Natural killer cell treated with Interleukin-12 subunit alpha and Interleukin-12 subunit beta and Interleukin-15 and Interleukin-18, amount 100 ng/mL, for 72 hours (primary cell): ENCODE data around the gene PATJ. TPM values are rescaled to one million over a fixed set of nuclear protein-coding genes. Genes with fewer than 3 reads are reported as not detected.
"Not testable (repeated sequence)": the region's sequence is repeated elsewhere in the genome, so short reads cannot be mapped to it uniquely, and the experiment has no call there.

ENCODE experiments used
- ATAC-seq, 2 donors: fragments of 150-1000 bp; cut with Tn5 transposase in 1 of 2; sonication (Bioruptor Pico), chemical (Tn5 transposase) in 1 of 2; 2 replicates each; pipeline ENCODE4 v1.10.0; 2021
- DNase-seq: peaks from one replicate; pipeline ENCODE4 v3.0.0; 2022; ENCODE audit warnings: low spot score
- H3K27ac Mint-ChIP-seq, 2 donors: 1 replicate in 1 of 2; 2 replicates in 1 of 2; pipeline ENCODE4 v1.8.0; 2022; ENCODE audit warnings: mixed read lengths in 2 of 2, mild to moderate bottlenecking in 1 of 2, moderate library complexity in 1 of 2
- H3K27me3 Mint-ChIP-seq, 2 donors: 1 replicate in 1 of 2; 2 replicates in 1 of 2; pipeline ENCODE4 v1.8.0; 2022; ENCODE audit warnings: mixed read lengths in 2 of 2
- H3K36me3 Mint-ChIP-seq: one replicate; pipeline ENCODE4 v1.8.0; 2022; ENCODE audit warnings: mixed read lengths
- H3K4me1 Mint-ChIP-seq, 2 donors: 1 replicate in 1 of 2; 2 replicates in 1 of 2; pipeline ENCODE4 v1.8.0; 2022; ENCODE audit warnings: low read depth in 2 of 2, mixed read lengths in 2 of 2, mild to moderate bottlenecking in 1 of 2
- H3K4me3 Mint-ChIP-seq: one replicate; pipeline ENCODE4 v1.8.0; 2022; ENCODE audit warnings: mixed read lengths
- H3K9me3 Mint-ChIP-seq: 2 replicates; pipeline ENCODE4 v1.8.0; 2022; ENCODE audit warnings: mixed read lengths
- total RNA-seq, 2 donors: library from RNA; stranded (reverse); gene quantifications; one replicate each; pipeline ENCODE4 v1.2.3, GENCODE V29; 2022

The PATJ gene
- total RNA-seq, 2 donors from 2014 or later, result 3.9 to 5.8 TPM

GRCh38 chr1:61966450-61967225 is 224.4 kb downstream of the PATJ start:
- ATAC-seq, H3K4me3 Mint-ChIP-seq, H3K27me3 Mint-ChIP-seq, H3K27ac Mint-ChIP-seq, H3K9me3 Mint-ChIP-seq, H3K4me1 Mint-ChIP-seq, H3K36me3 Mint-ChIP-seq, DNase-seq: not testable (repeated sequence)

- no peak for ATAC-seq
- DNase-seq, result no peak
- Mint-ChIP-seq H3K4me3 (no peak overlapping the region), H3K36me3 (no peaks in the 10 kb centered on the region), H3K9me3 (no peaks in the 10 kb centered on the region), H3K27me3 (no peaks in the 10 kb centered on the region), H3K4me1 (no peaks in the 10 kb centered on the region), H3K27ac (no peak overlapping the region)
Observed at GRCh38 chr1:61967750-61968149, 225.5 kb downstream of the PATJ start.

GRCh38 chr1:61968869-61969268 is 226.6 kb downstream of the PATJ start:
- no peaks in the 10 kb centered on the region for H3K9me3 Mint-ChIP-seq
- DNase-seq (no peak), ATAC-seq (no peak)
- H3K4me1 Mint-ChIP-seq, result no peaks in the 10 kb centered on the region
- no peak overlapping the region for H3K4me3 Mint-ChIP-seq
- no peaks in the 10 kb centered on the region for H3K27me3 Mint-ChIP-seq
- H3K27ac Mint-ChIP-seq, result no peak overlapping the region
- H3K36me3 Mint-ChIP-seq, result no peaks in the 10 kb centered on the region

- Mint-ChIP-seq H3K4me1 (no peaks in the 10 kb centered on the region), H3K27me3 (no peaks in the 10 kb centered on the region), H3K4me3 (no peak overlapping the region), H3K36me3 (no peaks in the 10 kb centered on the region), H3K9me3 (no peaks in the 10 kb centered on the region), H3K27ac (no peak overlapping the region)
- ATAC-seq, result no peak
- no peak for DNase-seq
Observed at GRCh38 chr1:61973100-61973837, 231.0 kb downstream of the PATJ start.

- Mint-ChIP-seq H3K4me1 (no peaks in the 10 kb centered on the region), H3K27me3 (no peaks in the 10 kb centered on the region), H3K9me3 (no peaks in the 10 kb centered on the region), H3K27ac (no peak overlapping the region), H3K36me3 (no peaks in the 10 kb centered on the region), H3K4me3 (no peak overlapping the region)
- DNase-seq (no peak), ATAC-seq (no peak)
Observed at GRCh38 chr1:61975638-61976037, 233.4 kb downstream of the PATJ start.

- Mint-ChIP-seq H3K27ac (no peak overlapping the region), H3K36me3 (no peaks in the 10 kb centered on the region), H3K4me1 (no peaks in the 10 kb centered on the region), H3K4me3 (no peak overlapping the region), H3K27me3 (no peaks in the 10 kb centered on the region), H3K9me3 (no peaks in the 10 kb centered on the region)
- no peak for DNase-seq
- ATAC-seq, result no peak
Observed at GRCh38 chr1:61976566-61976965, 234.3 kb downstream of the PATJ start.

- ATAC-seq, result no peak
- Mint-ChIP-seq H3K9me3 (no peaks in the 10 kb centered on the region), H3K4me3 (no peak overlapping the region), H3K27ac (no peak overlapping the region), H3K27me3 (no peaks in the 10 kb centered on the region), H3K4me1 (no peaks in the 10 kb centered on the region), H3K36me3 (no peaks in the 10 kb centered on the region)
- no peak for DNase-seq
Observed at GRCh38 chr1:61978796-61979195, 236.5 kb downstream of the PATJ start.

- Mint-ChIP-seq H3K27me3 (no peaks in the 10 kb centered on the region), H3K4me3 (no peak overlapping the region), H3K27ac (no peak overlapping the region), H3K36me3 (no peaks in the 10 kb centered on the region), H3K9me3 (no peaks in the 10 kb centered on the region), H3K4me1 (no peaks in the 10 kb centered on the region)
- no peak for ATAC-seq
- DNase-seq, result no peak
Observed at GRCh38 chr1:61979729-61980128, 237.4 kb downstream of the PATJ start.

- Mint-ChIP-seq H3K9me3 (no peaks in the 10 kb centered on the region), H3K27me3 (no peaks in the 10 kb centered on the region), H3K4me3 (no peak overlapping the region), H3K27ac (no peak overlapping the region), H3K36me3 (no peaks in the 10 kb centered on the region), H3K4me1 (no peaks in the 10 kb centered on the region)
- ATAC-seq (no peak), DNase-seq (no peak)
Observed at GRCh38 chr1:61980561-61980960, 238.3 kb downstream of the PATJ start.

- Mint-ChIP-seq H3K27me3 (peaks cover 0 to 2% of the 10 kb centered on the region in 2 donors), H3K9me3 (no peaks in the 10 kb centered on the region), H3K4me1 (no peaks in the 10 kb centered on the region), H3K27ac (no peak overlapping the region), H3K36me3 (no peaks in the 10 kb centered on the region), H3K4me3 (no peak overlapping the region)
- ATAC-seq (no peak), DNase-seq (no peak)
Observed at GRCh38 chr1:61981870-61982660, 239.8 kb downstream of the PATJ start.

GRCh38 chr1:61983236-61983635 is 241.0 kb downstream of the PATJ start:
- Mint-ChIP-seq H3K4me1 (no peaks in the 10 kb centered on the region), H3K4me3 (no peak overlapping the region), H3K27ac (no peak overlapping the region), H3K9me3 (no peaks in the 10 kb centered on the region), H3K36me3 (no peaks in the 10 kb centered on the region), H3K27me3 (peaks cover 0 to 2% of the 10 kb centered on the region in 2 donors)
- DNase-seq (no peak), ATAC-seq (no peak)

- DNase-seq (no peak), ATAC-seq (no peak)
- Mint-ChIP-seq H3K4me1 (no peaks in the 10 kb centered on the region), H3K27ac (no peak overlapping the region), H3K9me3 (no peaks in the 10 kb centered on the region), H3K36me3 (no peaks in the 10 kb centered on the region), H3K27me3 (no peaks in the 10 kb centered on the region), H3K4me3 (no peak overlapping the region)
Observed at GRCh38 chr1:61992257-61992656, 250.0 kb downstream of the PATJ start.

- Mint-ChIP-seq H3K9me3 (no peaks in the 10 kb centered on the region), H3K27me3 (no peaks in the 10 kb centered on the region), H3K27ac (no peak overlapping the region), H3K36me3 (no peaks in the 10 kb centered on the region), H3K4me1 (no peaks in the 10 kb centered on the region), H3K4me3 (no peak overlapping the region)
- no peak for ATAC-seq
- DNase-seq, result no peak
Observed at GRCh38 chr1:61993331-61993961, 251.2 kb downstream of the PATJ start.
